HG02852 (cell line): ENCODE results near the gene CLEC18B.
"Not testable (repeated sequence)": the region's sequence is repeated elsewhere in the genome, so short reads cannot be mapped to it uniquely, and the experiment has no call there.

Source experiments
- ATAC-seq: cut with Tn5 transposase; IDR thresholded peaks from one replicate; pipeline ENCODE4 v1.9.1; 2021; ENCODE audit warnings: mild to moderate bottlenecking, moderate library complexity; ENCODE audit not compliant: unreplicated experiment

The CLEC18B gene

DNA sequence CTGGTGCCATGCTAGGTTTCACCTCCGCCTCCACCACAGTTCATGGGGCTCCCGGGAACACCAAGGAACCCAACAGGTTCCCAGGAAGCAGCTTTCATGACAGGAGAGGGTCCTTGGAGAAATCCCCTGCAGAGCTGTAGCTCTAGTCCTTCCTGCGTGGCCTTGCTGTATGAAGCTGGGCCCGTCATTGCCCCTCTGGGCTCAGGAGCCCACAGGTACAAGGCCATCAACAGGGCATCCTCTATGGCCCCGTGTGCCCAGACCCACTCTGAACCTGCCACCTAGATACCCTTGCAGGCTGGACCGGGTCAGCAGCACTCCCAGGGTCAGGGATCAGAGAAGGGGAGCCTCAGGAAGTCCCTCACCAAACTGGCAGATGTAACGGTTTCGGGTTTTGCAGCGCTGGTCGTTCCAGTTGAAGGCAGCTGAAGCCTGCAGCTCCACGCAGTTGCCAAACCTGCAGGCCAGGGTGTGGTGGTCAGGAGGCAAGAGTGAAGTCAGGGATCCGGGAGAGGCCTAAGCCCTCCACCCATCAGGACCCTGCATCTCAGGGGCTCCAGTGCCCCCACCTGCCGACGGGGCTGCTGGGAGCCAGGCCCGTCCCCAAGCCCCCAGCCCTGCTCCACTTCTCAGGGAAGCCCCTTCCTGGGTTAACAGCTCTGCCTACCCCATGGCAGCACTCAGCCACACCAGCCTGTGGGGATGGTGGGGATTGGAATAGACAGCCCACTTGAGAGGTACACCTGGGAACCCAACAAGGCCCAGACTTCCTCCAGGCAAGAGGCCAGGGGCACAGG is 11.9 kb downstream of the CLEC18B start:
- ATAC-seq = not testable (repeated sequence)

DNA sequence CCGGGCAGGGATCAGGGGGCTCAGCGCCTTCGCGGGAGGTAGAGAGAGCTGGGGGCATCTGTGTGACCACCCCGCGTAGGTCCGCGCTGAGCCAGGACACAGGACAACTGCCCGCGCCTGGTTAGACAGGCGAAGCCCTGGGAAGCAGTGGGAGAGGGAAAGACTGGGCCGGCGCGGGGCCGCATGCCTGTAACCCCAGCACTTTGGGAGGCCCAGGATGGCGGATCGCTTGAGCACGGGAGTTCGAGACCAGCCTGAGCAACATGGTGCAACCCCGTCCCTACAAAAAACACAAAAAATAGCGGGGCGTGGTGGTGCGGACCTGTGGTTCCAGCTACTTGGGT is 13.9 kb downstream of the CLEC18B start:
- ATAC-seq = not testable (repeated sequence)

DNA sequence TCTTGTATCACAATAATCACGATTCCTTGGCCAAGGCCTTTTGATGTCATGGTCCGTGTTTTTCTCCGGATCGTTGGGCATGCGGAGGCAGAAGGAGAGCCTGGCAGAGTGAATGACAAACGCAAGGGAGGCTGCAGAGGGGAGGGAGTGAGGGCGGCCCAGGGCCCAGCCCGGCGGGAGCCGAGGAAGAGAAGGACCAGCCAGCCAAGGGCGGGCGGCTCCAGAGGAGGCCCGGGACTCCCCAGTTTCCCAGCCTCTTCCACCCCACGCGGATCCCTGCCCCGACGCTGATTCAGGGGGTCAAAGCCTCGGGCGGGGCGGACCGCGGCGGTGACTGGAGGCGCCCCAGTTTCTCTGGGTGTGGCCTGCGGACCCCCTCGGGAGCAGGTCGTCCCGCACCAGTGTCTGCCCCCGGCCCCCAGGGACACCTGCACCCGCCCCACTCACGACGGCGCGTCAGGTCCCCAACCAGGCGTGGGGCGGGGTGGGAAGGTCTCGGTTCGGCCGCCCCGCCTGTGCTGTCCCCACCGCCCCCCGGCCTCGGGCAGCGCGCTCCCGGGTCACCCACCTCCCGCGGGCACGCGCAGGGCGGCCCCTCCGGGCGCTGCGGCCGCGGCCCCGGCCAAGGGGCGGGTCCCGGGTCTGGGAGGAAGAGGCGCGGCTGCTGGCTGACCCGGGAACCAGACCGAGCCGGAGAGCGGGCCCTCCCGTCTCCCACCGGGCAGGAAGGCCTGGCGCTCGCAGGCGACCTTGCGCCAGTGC is 14.5 kb downstream of the CLEC18B start:
- not testable (repeated sequence) for ATAC-seq

GRCh38 chr16:74404148-74404933 is 16.9 kb downstream of the CLEC18B start:
- ATAC-seq = not testable (repeated sequence)

- not testable (repeated sequence) for ATAC-seq
Measured at GRCh38 chr16:74400238-74400637, 21.0 kb downstream of the CLEC18B start.

- ATAC-seq = not testable (repeated sequence)
Measured at GRCh38 chr16:74398212-74398895, 22.9 kb downstream of the CLEC18B start.

DNA sequence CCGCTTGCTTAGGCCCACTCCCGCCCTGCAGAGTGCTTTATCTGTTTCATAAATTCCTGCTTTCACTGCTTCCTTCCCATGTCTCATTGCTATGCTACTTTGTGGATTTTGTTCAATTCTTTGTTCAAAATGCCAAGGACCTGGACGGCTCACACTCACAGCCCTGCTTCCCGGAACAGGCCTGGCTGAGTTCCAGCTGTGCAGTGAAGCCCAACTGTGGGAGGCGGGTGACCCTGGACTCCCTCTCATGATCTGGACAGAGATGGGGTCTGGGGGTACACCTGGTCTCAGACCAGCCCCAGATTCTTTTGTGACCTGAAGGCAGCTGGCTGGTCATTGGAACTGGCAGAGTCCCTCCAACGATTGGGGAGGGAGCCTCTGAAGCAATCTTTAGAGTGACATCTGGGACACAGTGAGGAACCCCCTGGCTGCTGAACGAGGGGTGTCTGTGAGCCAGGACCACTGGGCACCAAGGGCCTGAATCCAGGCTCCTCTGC is 24.7 kb downstream of the CLEC18B start:
- not testable (repeated sequence) for ATAC-seq

DNA sequence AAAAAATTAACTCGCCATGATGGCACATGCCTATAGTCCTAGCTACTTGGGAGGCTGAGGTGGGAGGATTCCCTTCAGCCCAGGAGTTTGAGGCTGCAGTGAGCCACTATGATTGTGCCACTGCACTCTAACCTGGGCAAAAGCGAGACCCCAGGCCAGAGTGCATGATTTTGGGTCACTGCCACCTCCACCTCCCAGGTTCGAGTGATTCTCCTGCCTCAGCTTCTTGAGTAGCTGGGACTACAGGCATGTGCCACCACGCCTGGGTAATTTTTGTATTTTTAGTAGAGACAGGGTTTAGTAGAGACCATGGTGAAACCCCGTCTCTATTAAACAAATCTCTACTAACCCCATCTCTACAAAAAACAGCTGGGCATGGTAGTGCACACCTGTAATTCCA is 26.7 kb downstream of the CLEC18B start:
- not testable (repeated sequence) for ATAC-seq

DNA sequence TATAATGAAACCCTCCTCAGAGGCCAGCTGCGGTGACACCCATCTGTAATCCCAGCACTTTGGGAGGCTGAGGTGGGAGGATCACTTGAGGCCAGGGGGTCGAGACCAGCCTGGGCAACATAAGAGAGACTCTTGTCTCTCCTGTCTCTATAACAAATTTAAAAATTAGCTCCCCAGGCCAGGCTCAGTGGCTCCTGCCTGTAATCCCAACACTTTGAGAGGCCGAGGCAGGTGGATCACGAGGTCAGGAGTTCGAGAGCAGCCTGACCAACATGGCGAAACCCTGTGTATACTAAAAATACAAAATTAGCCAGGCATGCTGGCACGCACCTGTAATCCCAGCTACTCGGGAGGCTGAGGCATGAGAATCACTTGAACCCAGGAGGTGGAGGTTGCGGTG is 27.1 kb downstream of the CLEC18B start:
- not testable (repeated sequence) for ATAC-seq

DNA sequence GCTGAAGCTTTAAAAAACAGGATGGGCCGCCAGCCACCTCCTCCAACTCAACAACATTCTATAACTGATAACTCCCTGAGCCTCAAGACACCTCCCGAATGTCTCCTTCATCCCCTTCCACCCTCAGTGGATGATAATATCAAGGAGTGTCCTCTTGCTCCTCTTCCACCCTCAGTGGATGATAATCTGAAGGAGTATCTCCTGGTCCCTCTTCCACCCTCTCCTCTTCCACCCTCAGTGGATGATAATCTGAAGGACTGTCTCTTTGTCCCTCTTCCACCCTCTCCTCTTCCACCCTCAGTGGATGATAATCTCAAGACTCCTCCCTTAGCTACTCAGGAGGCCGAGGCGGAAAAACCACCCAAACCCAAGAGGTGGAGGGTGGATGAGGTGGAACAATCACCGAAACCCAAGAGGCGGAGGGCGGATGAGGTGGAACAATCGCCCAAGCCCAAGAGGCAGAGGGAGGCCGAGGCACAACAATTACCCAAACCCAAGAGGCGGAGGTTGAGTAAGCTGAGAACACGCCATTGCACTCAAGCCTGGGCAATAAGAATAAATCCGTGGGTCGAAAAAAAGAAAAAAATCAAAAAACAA is 29.7 kb downstream of the CLEC18B start:
- ATAC-seq = not testable (repeated sequence)

- not testable (repeated sequence) for ATAC-seq
Measured at GRCh38 chr16:74382339-74383034, 38.8 kb downstream of the CLEC18B start.

DNA sequence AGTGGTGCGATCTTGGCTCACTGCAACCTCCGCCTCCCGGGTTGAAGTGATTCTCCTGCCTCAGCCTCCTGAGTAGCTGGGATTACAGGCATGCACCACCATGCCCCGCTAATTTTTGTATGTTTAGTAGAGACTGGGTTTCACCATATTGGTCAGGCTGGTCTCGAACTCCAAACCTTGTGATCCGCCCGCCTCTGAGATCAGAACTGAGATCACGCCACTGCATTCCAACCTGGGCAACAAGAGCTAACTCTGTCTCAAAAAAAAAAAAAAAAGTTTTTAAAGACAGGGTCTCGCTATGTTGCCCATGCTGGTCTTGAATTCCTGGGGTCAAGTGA is 47.5 kb downstream of the CLEC18B start:
- ATAC-seq = not testable (repeated sequence)

DNA sequence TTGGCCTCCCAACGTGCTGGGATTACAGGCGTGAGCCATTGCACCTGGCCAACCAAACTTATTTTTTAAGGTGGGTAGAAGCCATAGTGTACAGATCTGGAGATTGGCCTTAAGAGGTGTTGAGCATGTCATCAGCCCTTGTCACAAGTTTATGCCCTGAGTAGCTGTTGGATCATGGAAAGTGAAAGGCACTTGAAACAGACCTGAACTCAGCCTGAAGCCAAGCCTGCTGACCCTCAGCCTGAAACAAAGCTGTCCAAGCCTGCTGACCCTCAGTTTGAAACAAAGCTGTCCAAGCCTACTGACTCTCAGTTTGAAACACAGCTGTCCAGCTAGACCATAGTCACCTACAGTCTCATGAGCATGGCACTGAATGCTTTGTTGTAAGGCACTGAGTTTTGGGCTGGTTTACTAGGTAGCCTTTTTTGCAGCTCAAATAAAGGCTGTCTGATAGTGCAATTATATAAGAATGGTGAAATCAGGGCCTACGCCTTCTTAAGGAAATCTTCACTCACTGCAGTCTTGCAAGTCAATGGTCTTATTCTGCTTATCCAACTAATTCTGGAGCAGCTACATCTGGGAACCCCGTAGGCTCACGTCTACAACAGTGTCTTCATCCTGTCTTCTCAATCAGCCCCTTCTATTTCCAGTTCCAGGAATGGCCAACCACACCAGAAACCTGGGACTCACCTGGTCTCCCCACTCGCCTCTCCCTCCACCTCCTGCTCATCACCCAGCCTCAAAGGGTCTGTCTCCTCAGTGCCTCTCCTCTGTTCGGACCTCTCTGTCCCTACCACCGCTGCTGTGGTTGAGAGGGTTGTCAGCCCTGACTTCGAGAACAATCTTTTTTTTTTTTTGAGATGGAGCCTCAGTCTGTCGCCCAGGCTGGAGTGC is 48.1 kb downstream of the CLEC18B start:
- no peak for ATAC-seq

DNA sequence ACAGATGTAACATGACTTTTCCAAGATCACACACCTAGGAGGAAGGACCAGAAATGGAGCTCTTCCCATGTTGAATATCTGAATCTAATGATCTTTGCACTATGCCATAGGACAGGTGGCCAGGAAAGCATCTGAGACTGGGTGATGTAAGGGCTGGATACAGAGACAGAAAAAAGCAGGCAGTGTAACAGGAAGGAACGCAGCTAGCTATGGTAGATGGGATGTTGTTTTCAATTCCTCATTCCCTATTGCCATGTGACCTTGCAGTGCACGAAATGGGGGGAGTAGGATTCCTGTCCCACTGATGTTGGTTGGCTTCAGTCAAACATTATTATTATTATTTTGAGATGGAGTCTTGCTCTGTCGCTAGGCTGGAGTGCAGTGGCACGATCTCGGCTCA is 48.9 kb downstream of the CLEC18B start:
- no peak for ATAC-seq

DNA sequence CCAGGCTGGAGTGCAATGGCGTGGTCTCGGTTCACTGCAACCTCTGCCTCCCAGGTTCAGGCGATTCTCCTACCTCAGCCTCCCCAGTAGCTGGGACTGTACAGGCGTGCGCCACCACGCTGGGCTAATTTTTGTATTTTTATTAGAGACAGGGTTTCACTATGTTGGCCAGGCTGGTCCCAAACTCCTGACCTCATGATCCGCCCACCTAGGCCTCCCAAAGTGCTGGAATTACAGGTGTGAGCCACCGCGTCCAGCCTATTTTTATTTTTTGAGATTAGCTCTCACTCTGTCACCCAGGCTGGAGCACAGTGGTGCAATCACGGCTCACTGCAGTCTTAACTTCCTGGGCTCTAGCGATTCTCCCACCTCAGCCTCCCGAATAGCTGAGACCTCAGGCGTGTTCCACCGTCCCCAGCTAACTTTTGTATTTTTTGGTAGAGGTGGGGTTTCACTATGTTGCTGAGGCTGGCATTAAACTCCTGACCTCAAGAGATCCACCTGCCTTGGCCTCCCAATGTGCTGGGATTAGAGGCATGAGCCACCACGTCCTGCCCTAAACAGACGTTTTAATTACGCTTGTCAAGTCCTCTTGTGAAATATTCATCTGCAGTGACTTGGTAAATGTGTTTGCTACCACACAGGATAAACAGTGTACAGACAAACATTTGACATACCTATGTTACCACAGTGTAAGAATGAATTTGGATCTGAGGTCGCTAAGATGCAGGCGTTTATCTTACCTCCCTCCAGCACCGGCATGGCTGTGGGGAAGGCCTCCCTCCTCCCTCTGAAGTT is 50.7 kb downstream of the CLEC18B start:
- ATAC-seq = not testable (repeated sequence)

GRCh38 chr16:74368002-74368911 is 53.0 kb downstream of the CLEC18B start:
- peak; percentile 95 for ATAC-seq

DNA sequence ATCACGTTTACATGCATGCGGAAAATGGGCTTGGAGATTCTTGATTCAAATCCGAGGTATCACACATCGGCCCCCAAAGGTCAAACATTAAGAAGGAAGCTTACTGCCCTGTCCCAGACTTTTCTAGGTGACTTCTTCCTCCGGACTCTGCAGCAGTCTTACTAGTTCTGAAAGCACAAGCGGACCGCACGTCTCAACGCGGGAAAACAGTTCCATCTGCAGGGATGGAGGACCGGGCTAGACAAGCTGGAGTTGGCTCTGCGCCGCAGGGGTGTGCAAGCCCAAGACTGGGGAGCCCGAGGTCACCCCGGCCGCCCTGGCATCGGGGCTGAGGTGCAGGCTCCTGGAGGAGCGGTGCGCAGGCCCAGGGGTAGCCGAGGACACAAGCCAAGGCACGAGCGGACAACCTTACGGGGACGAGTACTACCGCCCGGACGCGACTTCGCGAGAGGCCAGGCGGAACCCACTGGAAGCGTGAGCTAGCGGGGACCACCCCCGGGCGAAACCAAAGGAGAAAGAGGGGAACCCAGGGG is 53.7 kb downstream of the CLEC18B start:
- peak; percentile 52 for ATAC-seq
